C4-2B (cell line): ENCODE data around the gene TUBB3.
"Not testable (repeated sequence)": the region's sequence is repeated elsewhere in the genome, so short reads cannot be mapped to it uniquely, and the experiment has no call there.

Experiments used
- H3K27ac ChIP-seq: fragments of 450-650 bp; 2 replicates; pipeline ENCODE4 v1.5.1; 2017
- ZFX ChIP-seq: fragments of 450-650 bp; IDR thresholded peaks from 2 replicates; pipeline ENCODE4 v1.6.1; 2017
- TF ChIP-seq, protein P1 (sequence below): fragments of 450-650 bp; conservative IDR thresholded peaks from 2 replicates; pipeline ENCODE4 v1.5.1; 2017; ENCODE audit warnings: mild to moderate bottlenecking

TUBB3 gene

GRCh38 chr16:89910717-89911354 is 12.3 kb upstream of the TUBB3 start:
- peak overlapping the region; percentile 57; the same call in 1 of the 2 replicates for H3K27ac ChIP-seq
- no peak for TF ChIP-seq ZFX
- TF ChIP-seq, protein P1, sequence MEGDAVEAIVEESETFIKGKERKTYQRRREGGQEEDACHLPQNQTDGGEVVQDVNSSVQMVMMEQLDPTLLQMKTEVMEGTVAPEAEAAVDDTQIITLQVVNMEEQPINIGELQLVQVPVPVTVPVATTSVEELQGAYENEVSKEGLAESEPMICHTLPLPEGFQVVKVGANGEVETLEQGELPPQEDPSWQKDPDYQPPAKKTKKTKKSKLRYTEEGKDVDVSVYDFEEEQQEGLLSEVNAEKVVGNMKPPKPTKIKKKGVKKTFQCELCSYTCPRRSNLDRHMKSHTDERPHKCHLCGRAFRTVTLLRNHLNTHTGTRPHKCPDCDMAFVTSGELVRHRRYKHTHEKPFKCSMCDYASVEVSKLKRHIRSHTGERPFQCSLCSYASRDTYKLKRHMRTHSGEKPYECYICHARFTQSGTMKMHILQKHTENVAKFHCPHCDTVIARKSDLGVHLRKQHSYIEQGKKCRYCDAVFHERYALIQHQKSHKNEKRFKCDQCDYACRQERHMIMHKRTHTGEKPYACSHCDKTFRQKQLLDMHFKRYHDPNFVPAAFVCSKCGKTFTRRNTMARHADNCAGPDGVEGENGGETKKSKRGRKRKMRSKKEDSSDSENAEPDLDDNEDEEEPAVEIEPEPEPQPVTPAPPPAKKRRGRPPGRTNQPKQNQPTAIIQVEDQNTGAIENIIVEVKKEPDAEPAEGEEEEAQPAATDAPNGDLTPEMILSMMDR, result 0 out of 2 replicates have a peak, but pooled peaks have one; percentile 37

DNA sequence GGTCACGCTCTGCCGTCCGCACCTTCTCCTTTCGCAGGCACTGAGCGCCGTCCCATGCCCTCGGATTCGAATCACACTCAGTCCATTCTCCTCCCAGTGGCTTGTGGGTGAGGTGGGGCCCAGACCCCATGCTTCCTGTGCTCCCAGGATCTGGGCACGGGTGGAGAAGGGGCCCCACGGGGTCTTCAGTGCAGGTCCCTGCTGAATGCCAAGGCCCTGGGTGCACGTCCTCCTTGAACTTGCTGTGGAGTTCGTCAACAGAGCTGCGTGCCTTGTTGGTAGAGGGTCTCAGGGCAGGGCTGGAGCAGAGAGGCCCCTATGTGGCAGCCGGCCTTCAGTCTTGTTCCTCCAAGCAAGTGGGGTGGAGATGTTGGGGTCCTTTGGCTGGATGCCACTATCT is 11.8 kb upstream of the TUBB3 start:
- TF ChIP-seq ZFX, result no peak
- TF ChIP-seq, protein P1, result no peak
- no peak overlapping the region for H3K27ac ChIP-seq

- no peak overlapping the region for H3K27ac ChIP-seq
- no peak for TF ChIP-seq ZFX
- TF ChIP-seq, protein P1, result no peak
Observed at GRCh38 chr16:89912143-89912542, 11.0 kb upstream of the TUBB3 start.

- TF ChIP-seq, protein P1, result no peak
- TF ChIP-seq ZFX, result no peak
- no peak overlapping the region for H3K27ac ChIP-seq
Observed at GRCh38 chr16:89912627-89913026, 10.5 kb upstream of the TUBB3 start.

DNA sequence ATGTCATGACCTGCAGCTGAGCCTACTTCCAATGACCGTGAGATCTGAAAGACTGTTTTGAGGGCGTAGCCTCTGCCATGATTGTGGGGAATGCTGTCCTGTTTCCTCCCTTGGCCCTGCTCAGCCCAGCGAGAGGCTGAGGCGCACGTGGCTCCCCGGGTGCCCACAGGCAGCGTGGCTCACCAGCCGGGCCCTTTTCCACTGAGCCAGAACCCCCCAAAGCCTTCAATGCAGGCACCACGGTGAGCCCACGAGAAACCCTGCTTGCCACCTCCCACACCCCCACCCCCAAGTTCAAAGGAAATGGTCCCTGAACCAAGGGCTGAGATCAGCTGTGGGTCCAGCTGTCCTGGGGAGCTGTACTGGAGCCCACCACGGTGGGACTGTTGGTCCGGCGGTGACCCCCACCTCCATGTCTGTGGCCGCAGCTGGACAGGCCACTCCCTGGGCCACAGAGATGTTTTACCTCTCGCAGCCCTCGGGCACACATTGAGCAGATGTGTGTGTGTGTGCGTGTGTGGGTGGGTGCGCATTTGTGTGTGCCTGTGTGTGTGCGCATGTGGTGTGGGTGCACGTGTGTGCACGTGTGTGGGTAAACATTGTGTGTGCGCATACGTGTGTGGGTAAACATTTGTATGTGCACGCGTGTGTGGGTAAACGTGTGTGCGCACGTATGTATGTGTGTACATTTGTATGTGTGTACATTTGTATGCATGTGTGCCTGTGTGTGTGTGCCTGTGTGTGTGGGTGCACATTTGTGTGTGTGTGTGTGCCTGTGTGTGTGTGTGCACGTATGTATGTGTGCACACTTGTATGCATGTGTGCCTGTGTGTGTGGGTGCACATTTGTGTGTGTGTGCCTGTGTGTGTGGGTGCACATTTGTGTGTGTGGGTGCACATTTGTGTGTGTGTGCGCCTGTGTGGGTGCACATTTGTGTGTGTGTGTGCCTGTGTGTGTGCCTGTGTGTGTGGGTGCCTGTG is 9.4 kb upstream of the TUBB3 start:
- no peak overlapping the region for H3K27ac ChIP-seq
- no peak for TF ChIP-seq ZFX
- TF ChIP-seq, protein P1, result no peak

- H3K27ac ChIP-seq, result not testable (repeated sequence)
Observed at GRCh38 chr16:89914642-89915285, 8.4 kb upstream of the TUBB3 start.

DNA sequence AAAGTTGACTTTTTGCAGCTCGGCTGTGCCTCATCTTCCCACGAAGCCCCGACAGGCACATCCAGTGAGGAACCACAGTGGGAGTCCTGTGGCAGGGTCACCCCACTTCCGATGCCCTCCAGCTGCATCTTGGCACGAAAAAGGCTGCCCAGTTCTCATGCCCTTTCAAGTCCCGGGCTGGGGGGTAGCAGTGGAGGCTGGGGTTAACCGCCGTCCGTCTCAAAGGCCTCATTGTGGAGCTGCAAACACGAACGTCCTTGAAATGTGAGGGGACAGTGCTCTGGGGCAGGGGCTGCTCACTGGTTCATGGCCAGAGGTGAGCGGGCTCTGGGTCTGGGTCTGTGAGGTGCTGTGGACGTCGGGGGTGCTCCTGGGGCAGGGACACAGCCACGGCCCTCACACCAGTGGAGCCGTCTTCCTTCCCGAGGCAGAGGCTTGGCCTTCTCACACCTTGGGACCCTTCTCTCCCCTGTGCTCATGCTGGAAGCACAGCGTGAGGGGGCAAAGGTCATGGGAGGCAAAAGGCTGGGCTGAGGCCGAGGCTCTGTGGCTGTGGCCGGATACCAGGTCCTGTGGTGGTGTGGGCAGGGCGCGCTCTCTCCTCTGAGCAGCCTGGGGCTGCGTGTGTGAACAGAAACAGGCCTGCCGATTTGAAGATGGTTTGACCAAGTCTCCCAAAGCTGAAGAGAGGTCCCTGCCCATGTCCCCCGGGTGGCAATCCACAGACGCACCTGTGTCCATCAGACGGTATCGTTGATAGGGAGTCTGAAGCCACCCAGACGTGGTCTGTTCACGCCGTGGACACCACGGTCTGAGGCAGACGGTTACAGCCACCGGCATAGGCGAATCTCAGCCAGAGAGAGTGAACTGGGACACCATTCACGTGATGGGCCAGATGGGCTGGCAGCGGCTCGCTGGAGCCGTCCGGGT is 7.6 kb upstream of the TUBB3 start:
- H3K27ac ChIP-seq, result no peak overlapping the region
- TF ChIP-seq, protein P1, result no peak
- TF ChIP-seq ZFX, result no peak
